Stimulated activated CD8-positive, alpha-beta memory T cell treated with anti-CD3 and anti-CD28 coated beads, Interleukin-12 subunit alpha, Interleukin-12 subunit beta, amount 100 ng/mL, for 1 hour (primary cell): Measurements from ENCODE around the gene TMEM132C.

Source experiments
- DNase-seq: peaks from one replicate; pipeline ENCODE4 v3.0.0-alpha.2; 2020; ENCODE audit warnings: low read depth

The TMEM132C gene

GRCh38 chr12:128339126-128339520 is 72.2 kb downstream of the TMEM132C start:
- DNase-seq = no peak

GRCh38 chr12:128339631-128340030 is 72.7 kb downstream of the TMEM132C start:
- DNase-seq = no peak

GRCh38 chr12:128353301-128353700 is 86.3 kb downstream of the TMEM132C start:
- DNase-seq = no peak

- no peak for DNase-seq
Observed at GRCh38 chr12:128356547-128356946, 89.6 kb downstream of the TMEM132C start.

- no peak for DNase-seq
Observed at GRCh38 chr12:128361400-128361995, 94.5 kb downstream of the TMEM132C start.

GRCh38 chr12:128365032-128365431 is 98.1 kb downstream of the TMEM132C start:
- DNase-seq = no peak

- DNase-seq = no peak
Observed at GRCh38 chr12:128365651-128366231, 98.8 kb downstream of the TMEM132C start.

- DNase-seq = no peak
Observed at GRCh38 chr12:128367961-128368360, 101.0 kb downstream of the TMEM132C start.

- no peak for DNase-seq
Observed at GRCh38 chr12:128381541-128381940, 114.6 kb downstream of the TMEM132C start.

- DNase-seq = no peak
Observed at GRCh38 chr12:128381946-128382345, 115.0 kb downstream of the TMEM132C start.

GRCh38 chr12:128382946-128383345 is 116.0 kb downstream of the TMEM132C start:
- no peak for DNase-seq

- DNase-seq = no peak
Observed at GRCh38 chr12:128383357-128383937, 116.5 kb downstream of the TMEM132C start.

GRCh38 chr12:128385736-128386135 is 118.8 kb downstream of the TMEM132C start:
- no peak for DNase-seq

- DNase-seq = no peak
Observed at GRCh38 chr12:128387811-128388422, 120.9 kb downstream of the TMEM132C start.

- no peak for DNase-seq
Observed at GRCh38 chr12:128388461-128389000, 121.6 kb downstream of the TMEM132C start.

- DNase-seq = no peak
Observed at GRCh38 chr12:128393346-128393745, 126.4 kb downstream of the TMEM132C start.

- DNase-seq = no peak
Observed at GRCh38 chr12:128394137-128394536, 127.2 kb downstream of the TMEM132C start.

GRCh38 chr12:128399253-128399652 is 132.3 kb downstream of the TMEM132C start:
- no peak for DNase-seq

- no peak for DNase-seq
Observed at GRCh38 chr12:128402486-128403243, 135.7 kb downstream of the TMEM132C start.

- no peak for DNase-seq
Observed at GRCh38 chr12:128408669-128409068, 141.7 kb downstream of the TMEM132C start.

GRCh38 chr12:128415036-128415560 is 148.1 kb downstream of the TMEM132C start:
- DNase-seq = no peak

GRCh38 chr12:128418944-128419343 is 152.0 kb downstream of the TMEM132C start:
- no peak for DNase-seq
